Ectodermal cell (in vitro differentiated cells): ENCODE data around the gene UNC13B.

Experiments used
- H3K27ac ChIP-seq: 2 replicates; pipeline ENCODE4 v1.7.0; 2013; ENCODE audit warnings: mild to moderate bottlenecking, low read depth, low read length; ENCODE audit not compliant: insufficient read depth, poor library complexity, severe bottlenecking
- H3K27me3 ChIP-seq: 2 replicates; pipeline ENCODE4 v1.7.0; 2013; ENCODE audit warnings: mild to moderate bottlenecking, low read length; ENCODE audit not compliant: insufficient read depth, control insufficient read depth, poor library complexity, severe bottlenecking
- H3K36me3 ChIP-seq: one replicate; pipeline ENCODE4 v1.7.0; 2013; ENCODE audit warnings: low read length; ENCODE audit not compliant: control insufficient read depth, insufficient read depth
- H3K4me1 ChIP-seq: one replicate; pipeline ENCODE4 v1.7.0; 2013; ENCODE audit warnings: low read length; ENCODE audit not compliant: control insufficient read depth, insufficient read depth
- H3K4me3 ChIP-seq: 2 replicates; pipeline ENCODE4 v1.7.0; 2013; ENCODE audit warnings: low read depth, low read length, control low read depth; ENCODE audit not compliant: insufficient read depth
- H3K9me3 ChIP-seq: 2 replicates; pipeline ENCODE4 v1.7.0; 2013; ENCODE audit warnings: mild to moderate bottlenecking, low read length, moderate library complexity; ENCODE audit not compliant: control insufficient read depth
- WGBS, 2 experiments: methylation state at CpG; one replicate each; pipeline ENCODE4 v1.1.7; 2013; ENCODE audit warnings: missing lambda C conversion rate in 2 of 2; 5-methylcytosine and 5-hydroxymethylcytosine counted together

The UNC13B gene

GRCh38 chr9:35313916-35314315 lies 152.1 kb downstream of the UNC13B start:
- 90 to 91% methylated on average over 4 of the region's 4 CpGs for WGBS, 2 experiments

GRCh38 chr9:35318741-35319140 lies 156.9 kb downstream of the UNC13B start:
- H3K9me3 ChIP-seq = no peaks in the 10 kb centered on the region
- no peak overlapping the region for H3K27ac ChIP-seq
- no peak overlapping the region for H3K4me3 ChIP-seq
- H3K27me3 ChIP-seq = no peaks in the 10 kb centered on the region
- no peaks in the 10 kb centered on the region for H3K4me1 ChIP-seq
- H3K36me3 ChIP-seq = no peaks in the 10 kb centered on the region
- 95 to 100% methylated on average over 1 of the region's 1 CpG for WGBS, 2 experiments

More at GRCh38 chr9:35313916-35314315, 152.1 kb downstream of the UNC13B start:
- H3K36me3 ChIP-seq = no peaks in the 10 kb centered on the region
- no peaks in the 10 kb centered on the region for H3K9me3 ChIP-seq
- H3K4me1 ChIP-seq = no peaks in the 10 kb centered on the region
- no peaks in the 10 kb centered on the region for H3K27me3 ChIP-seq
- no peak overlapping the region for H3K4me3 ChIP-seq
- no peak overlapping the region for H3K27ac ChIP-seq

- Histone ChIP-seq H3K27ac (no peak overlapping the region), H3K36me3 (no peaks in the 10 kb centered on the region), H3K4me3 (no peak overlapping the region), H3K9me3 (no peaks in the 10 kb centered on the region), H3K4me1 (no peaks in the 10 kb centered on the region), H3K27me3 (no peaks in the 10 kb centered on the region)
- WGBS, 2 experiments = 95 to 96% methylated on average over 8 of the region's 8 CpGs
Measured at GRCh38 chr9:35322075-35322885, 160.5 kb downstream of the UNC13B start.

GRCh38 chr9:35324966-35325365 lies 163.2 kb downstream of the UNC13B start:
- WGBS, 2 experiments = 88 to 96% methylated on average over 2 to 3 of the region's 3 CpGs
- Histone ChIP-seq H3K4me3 (no peak overlapping the region), H3K9me3 (no peaks in the 10 kb centered on the region), H3K27ac (no peak overlapping the region), H3K27me3 (no peaks in the 10 kb centered on the region), H3K36me3 (no peaks in the 10 kb centered on the region), H3K4me1 (no peaks in the 10 kb centered on the region)

GRCh38 chr9:35333551-35333950 lies 171.7 kb downstream of the UNC13B start:
- 92% methylated on average over 1 of the region's 1 CpG for WGBS, 2 experiments
- Histone ChIP-seq H3K36me3 (no peaks in the 10 kb centered on the region), H3K4me3 (no peak overlapping the region), H3K27ac (no peak overlapping the region), H3K4me1 (no peaks in the 10 kb centered on the region), H3K27me3 (no peaks in the 10 kb centered on the region), H3K9me3 (no peaks in the 10 kb centered on the region)

GRCh38 chr9:35335164-35335563 lies 173.4 kb downstream of the UNC13B start:
- H3K9me3 ChIP-seq = no peaks in the 10 kb centered on the region
- H3K4me1 ChIP-seq = no peaks in the 10 kb centered on the region
- no peaks in the 10 kb centered on the region for H3K36me3 ChIP-seq
- no peaks in the 10 kb centered on the region for H3K27me3 ChIP-seq
- no peak overlapping the region for H3K27ac ChIP-seq
- H3K4me3 ChIP-seq = no peak overlapping the region

GRCh38 chr9:35338086-35338485 lies 176.3 kb downstream of the UNC13B start:
- Histone ChIP-seq H3K27me3 (no peaks in the 10 kb centered on the region), H3K9me3 (no peaks in the 10 kb centered on the region), H3K4me1 (no peaks in the 10 kb centered on the region), H3K36me3 (no peaks in the 10 kb centered on the region), H3K27ac (no peak overlapping the region), H3K4me3 (no peak overlapping the region)
- WGBS, 2 experiments = 89 to 93% methylated on average over 2 of the region's 2 CpGs

- no peaks in the 10 kb centered on the region for H3K4me1 ChIP-seq
- H3K36me3 ChIP-seq = no peaks in the 10 kb centered on the region
- no peak overlapping the region for H3K27ac ChIP-seq
- H3K4me3 ChIP-seq = no peak overlapping the region
- WGBS, 2 experiments = 93 to 94% methylated on average over 6 of the region's 6 CpGs
- no peaks in the 10 kb centered on the region for H3K9me3 ChIP-seq
- H3K27me3 ChIP-seq = no peaks in the 10 kb centered on the region
Measured at GRCh38 chr9:35338561-35339274, 176.9 kb downstream of the UNC13B start.

GRCh38 chr9:35340046-35340445 lies 178.2 kb downstream of the UNC13B start:
- Histone ChIP-seq H3K27me3 (no peaks in the 10 kb centered on the region), H3K36me3 (no peaks in the 10 kb centered on the region), H3K27ac (no peak overlapping the region), H3K4me1 (no peaks in the 10 kb centered on the region), H3K4me3 (no peak overlapping the region), H3K9me3 (no peaks in the 10 kb centered on the region)
- 100% methylated on average over 1 of the region's 1 CpG for WGBS, 2 experiments

GRCh38 chr9:35341021-35341420 lies 179.2 kb downstream of the UNC13B start:
- Histone ChIP-seq H3K9me3 (no peaks in the 10 kb centered on the region), H3K27ac (no peak overlapping the region), H3K27me3 (no peaks in the 10 kb centered on the region), H3K4me1 (no peaks in the 10 kb centered on the region), H3K4me3 (no peak overlapping the region), H3K36me3 (no peaks in the 10 kb centered on the region)
- 96 to 100% methylated on average over 1 to 2 of the region's 2 CpGs for WGBS, 2 experiments
